HG03432 (cell line): Measurements from ENCODE around the gene KIF21A.
"Not testable (repeated sequence)": the region's sequence is repeated elsewhere in the genome, so short reads cannot be mapped to it uniquely, and the experiment has no call there.

Experiments
- ATAC-seq: cut with Tn5 transposase; IDR thresholded peaks from one replicate; pipeline ENCODE4 v1.9.1; 2021; ENCODE audit warnings: mild to moderate bottlenecking, moderate library complexity; ENCODE audit not compliant: unreplicated experiment

Gene KIF21A

GRCh38 chr12:39348523-39348922 lies 94.4 kb downstream of the KIF21A start:
- no peak for ATAC-seq

- no peak for ATAC-seq
These were observed 98.0 kb downstream of the KIF21A start for GRCh38 chr12:39344926-39345325.

DNA sequence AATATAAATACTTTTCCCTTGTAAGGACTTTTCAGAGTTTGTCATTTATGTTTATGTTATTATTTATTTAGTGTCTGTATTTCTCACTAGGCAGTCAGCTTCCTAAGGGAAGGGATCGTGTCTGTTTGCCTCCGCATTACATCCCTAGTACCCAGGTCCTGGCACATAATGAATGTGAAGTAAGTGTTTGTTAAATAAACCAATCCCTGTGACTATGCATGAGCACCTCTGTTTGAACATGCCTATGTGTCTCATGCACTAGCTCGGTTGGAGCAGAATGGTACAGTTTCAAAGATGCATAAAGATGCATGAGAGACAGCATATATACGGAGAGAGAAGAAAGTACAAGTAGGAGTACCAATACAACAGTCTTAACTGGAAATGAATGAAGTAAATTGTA lies 99.3 kb downstream of the KIF21A start:
- ATAC-seq: no peak

DNA sequence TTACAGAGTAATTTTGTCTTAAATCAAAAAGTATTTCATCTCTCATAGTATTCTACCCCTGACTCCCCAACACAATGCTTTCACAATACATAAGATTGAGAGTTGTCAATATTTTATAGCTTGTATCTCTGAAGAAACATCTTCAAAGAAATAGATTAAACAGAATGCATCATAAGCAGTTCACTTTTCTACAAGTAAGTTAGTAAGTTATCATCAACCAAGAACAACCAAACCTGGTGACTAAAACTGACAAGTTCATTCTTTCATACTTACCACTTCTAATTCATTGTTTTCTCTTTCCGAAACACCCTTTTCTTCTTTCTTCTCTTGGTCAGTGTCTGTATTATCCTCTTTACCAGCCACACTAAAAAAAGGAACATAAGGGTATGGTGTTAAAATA lies 101.2 kb downstream of the KIF21A start:
- no peak for ATAC-seq

GRCh38 chr12:39341179-39341578 lies 101.7 kb downstream of the KIF21A start:
- ATAC-seq: peak; percentile 79

- ATAC-seq: no peak
These were observed 110.2 kb downstream of the KIF21A start for GRCh38 chr12:39332661-39333175.

DNA sequence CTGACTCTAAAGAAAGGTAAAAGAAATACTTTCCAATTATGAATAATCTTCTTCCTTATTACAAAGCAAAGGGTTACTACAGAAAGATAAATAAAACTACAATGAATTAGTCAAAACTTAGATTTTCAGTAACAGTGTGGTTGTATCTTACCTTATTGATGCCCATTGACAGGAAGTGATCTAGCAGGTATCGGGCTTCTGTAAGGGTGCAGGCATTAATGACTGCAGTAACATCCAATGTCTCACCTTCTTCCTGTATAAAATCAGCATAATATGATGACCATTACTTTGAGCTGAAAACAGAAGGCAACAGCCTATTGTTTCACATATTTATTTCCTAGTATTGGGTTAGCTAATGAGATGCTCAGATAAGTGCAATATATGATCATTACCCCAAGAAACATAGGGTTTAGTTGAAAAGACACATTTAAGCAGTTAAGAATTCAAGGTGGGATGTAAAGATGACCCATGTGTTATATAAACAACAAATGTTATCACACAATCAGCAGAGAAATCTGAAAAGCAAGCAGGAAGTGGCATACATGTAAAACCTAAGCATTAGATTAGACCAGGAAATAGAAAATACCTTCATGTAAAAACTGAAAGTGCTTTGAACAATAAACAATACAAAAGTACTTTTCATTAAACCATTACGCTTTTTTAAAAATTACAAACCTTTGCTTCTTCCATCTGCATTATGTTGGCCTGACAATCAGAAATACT lies 111.2 kb downstream of the KIF21A start:
- ATAC-seq: no peak

GRCh38 chr12:39329876-39330275 lies 113.0 kb downstream of the KIF21A start:
- ATAC-seq: no peak

- no peak for ATAC-seq
These were observed 113.9 kb downstream of the KIF21A start for GRCh38 chr12:39329018-39329417.

GRCh38 chr12:39327965-39328364 lies 115.0 kb downstream of the KIF21A start:
- no peak for ATAC-seq

DNA sequence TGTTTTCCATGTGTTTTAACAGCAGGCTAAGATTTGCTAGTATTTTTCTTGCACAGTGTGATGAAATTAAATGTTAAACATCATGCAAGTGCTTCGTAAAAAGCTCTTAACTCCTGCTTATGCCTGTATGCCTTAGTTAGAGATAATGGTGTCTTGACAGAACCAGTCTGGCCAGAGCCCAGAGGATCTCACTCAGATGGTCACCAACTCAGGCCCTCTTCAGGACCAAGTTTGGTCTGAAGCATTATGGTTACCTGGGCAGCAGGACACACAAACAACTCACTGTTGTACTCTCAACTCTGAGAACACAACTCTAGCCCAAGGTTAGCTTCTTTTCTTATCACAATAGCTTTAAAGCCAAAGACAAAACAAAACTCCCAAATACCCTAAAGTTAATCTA lies 115.4 kb downstream of the KIF21A start:
- no peak for ATAC-seq

DNA sequence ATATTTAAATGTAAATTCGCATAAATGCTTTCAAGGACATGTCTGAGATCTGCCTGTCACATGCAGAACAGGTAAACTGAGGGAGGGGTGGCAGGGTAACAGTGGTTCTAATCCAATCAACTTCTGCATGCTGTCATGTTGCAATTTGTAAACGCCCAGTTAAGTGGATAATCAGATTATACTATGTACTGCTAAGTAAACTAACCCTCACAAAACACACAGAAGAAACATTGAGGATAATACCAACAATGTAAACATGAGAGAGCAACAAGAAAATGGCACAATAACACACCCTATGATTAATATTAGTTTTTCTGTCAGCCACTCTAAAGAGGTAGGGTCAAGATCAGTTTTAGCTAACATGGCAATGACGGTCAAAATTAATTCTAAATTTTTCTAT lies 123.7 kb downstream of the KIF21A start:
- no peak for ATAC-seq

DNA sequence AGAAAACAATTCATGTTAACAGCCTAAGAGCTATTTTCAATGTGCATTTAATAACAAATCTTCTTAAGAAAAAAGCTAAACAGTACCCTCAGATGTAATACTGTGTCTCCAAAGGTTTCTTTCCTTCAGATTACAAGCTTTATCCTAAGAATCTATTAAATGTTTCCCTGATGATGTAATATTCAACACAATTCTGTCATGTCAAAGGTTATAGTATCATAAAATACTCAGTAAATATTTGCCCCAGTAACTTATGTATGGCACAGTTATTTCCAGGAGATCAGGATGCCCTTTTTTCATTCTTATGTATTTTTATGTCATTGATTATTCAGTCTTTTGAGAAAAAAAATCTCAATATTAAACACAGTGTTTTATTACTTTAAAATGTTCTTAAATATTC lies 128.4 kb downstream of the KIF21A start:
- ATAC-seq: no peak

DNA sequence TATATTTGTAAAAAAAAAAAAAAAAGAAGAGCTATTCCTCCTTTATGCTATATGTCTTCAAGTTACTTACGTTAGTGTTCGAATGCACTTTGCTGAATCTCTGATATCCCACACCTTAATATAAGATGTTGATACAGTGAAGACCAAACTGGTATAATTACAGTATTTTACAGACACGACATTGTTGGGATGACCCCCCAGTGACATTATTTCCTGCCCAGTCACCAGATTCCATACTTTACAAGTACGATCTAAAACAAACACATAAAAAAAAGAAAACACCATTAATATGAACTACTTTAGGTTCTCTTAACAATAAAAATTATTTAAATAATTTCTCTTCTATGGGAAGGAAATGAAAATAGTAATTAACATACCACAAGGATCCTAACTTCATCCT lies 133.4 kb downstream of the KIF21A start:
- no peak for ATAC-seq

GRCh38 chr12:39301422-39301821 lies 141.5 kb downstream of the KIF21A start:
- ATAC-seq: no peak

DNA sequence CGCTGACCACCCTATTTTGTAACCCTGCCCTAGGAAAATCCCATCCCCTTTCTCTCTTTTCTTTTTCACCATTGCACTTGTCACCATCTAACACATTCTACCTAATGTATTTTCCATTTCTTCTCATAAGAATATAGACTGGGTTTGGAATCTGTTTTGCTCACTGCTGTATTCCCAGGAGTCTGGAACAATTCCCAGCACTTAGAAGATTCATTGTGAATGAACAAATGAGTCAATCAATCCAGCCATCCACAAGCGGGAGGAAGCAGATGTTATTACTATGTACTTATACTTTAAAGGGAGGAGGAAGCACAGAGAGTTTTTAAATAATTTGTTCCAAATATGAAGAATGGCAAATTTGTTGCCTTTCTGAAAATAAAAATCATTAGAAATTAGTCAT lies 142.1 kb downstream of the KIF21A start:
- ATAC-seq: no peak

- ATAC-seq: no peak
These were observed 145.0 kb downstream of the KIF21A start for GRCh38 chr12:39297891-39298290.

GRCh38 chr12:39296496-39296895 lies 146.4 kb downstream of the KIF21A start:
- no peak for ATAC-seq

DNA sequence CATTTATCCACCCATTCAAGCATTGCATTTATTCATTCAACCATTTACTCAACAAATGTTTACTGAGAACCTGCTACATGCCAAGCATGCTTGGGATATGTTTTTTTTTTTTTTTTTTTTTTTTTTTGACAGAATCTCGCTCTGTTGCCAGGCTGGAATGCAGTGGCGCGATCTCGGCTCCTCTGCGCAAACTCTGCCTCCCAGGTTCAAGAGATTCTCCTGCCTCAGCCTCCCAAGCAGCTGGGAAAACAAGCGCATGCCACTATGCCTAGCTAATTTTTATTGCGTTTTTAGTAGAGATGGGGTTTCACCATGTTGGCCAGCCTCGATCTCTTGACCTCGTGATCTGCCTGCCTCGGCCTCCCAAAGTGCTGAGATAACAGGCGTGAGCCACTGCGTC lies 147.3 kb downstream of the KIF21A start:
- not testable (repeated sequence) for ATAC-seq

- ATAC-seq: no peak
These were observed 148.2 kb downstream of the KIF21A start for GRCh38 chr12:39294715-39295114.

DNA sequence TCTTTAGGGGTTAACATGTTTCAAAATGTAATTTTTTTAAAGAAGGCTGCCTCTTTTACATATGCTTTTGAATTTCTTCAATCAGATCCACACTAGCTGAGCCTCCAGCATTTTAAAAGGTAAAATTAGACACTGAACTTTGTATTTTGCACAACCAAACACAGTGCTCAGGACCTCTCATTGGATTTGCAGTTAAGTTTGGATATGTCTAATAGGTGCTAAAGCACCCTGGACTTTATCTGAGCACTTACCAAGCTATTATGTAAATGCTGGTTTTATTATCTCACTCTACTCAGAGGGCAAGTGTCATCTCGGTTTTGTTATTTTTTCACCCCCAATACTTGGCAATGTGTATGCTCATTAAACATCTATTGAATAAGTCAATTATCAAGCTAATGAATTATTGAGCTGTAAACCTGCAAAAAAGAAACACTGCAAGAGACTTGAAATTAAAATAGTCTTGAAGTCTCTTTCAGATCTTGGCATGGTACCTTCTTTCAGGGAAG lies 150.7 kb downstream of the KIF21A start:
- no peak for ATAC-seq

DNA sequence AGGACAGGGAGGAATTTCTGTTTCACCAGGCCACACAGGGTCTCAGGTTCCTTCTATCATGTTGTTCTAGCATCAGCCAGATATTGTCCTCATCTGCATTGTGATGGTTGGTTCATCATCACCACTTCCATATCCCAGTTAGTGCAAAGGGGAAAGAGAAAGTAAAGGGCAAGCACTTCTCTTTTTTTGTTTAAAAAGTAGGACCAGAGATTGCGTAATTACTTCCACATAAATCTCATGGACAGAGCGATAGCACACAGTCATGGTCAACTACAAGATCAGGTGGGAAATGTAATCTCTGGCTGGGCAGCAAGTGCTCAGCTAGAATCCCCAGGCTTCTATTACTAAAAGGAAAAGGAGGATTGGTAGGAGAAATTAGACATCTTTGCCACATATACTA lies 155.1 kb downstream of the KIF21A start:
- ATAC-seq: no peak

DNA sequence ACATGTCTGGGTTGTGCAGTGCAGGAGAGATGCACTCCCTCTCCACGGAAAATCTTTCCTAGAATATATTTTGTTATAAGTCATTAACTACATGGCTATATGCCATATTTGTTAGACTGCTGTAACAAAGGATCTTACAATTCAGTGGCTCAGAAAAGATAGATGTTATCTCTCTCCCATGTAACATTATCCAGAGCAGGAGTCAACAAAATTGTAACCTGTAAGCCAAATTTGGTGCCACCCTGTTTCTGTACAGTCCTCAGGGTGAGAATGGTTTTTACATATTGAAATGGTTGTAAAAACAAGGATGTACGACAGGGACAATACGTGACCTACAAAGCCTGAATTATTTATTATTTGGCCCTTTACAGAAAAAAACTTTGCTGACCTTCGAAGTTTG lies 155.5 kb downstream of the KIF21A start:
- ATAC-seq: no peak
